KG1 (cell line): ENCODE data around the gene AZIN2.
A peak's percentile ranks its signal among the peaks of the same experiment; 100 is the strongest.
"Not testable (repeated sequence)": the region's sequence is repeated elsewhere in the genome, so short reads cannot be mapped to it uniquely, and the experiment has no call there.

Source experiments
- DNase-seq: peaks from one replicate; lab custom pipeline; 2025; lab: John Stamatoyannopoulos, UW

Gene AZIN2

DNA sequence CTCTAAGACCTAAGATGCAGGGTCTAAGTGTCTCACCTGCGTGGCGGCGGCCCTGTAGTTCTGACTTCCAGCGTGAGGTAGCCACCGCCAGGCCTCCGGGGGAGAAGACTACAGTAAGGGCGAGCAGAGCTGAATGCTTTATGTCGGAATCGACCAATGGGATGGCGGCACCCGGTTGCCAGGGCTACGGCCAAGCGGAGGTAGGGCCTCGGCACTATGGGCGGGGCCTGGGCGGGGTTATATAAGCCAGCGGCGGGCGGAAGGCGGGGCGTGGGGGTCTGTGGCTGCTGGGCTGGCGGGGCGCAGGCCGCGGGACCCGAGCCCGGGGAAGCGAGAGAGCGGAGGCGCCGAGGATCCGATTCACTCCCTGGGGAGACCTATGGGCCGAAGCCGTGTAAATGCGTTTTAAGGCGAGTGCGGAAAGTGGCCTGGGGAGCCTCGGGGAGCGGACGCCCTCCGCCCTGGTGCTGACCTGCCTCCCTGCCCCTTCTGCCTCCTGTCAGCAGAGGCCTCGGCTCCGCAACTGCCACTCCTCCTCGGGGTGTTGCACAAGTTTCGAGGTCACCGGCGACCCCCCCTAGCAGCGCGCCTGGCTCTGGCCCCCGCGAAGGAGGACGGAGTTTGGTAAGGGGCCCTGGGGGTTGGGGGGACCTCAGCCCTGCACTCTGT lies at the start of gene AZIN2:
AZIN2 (plus strand) TSS at position 269 of the 669 bp plus-strand sequence. CDS start 1,097 bp downstream, outside the sequence.
- no peak for DNase-seq

DNA sequence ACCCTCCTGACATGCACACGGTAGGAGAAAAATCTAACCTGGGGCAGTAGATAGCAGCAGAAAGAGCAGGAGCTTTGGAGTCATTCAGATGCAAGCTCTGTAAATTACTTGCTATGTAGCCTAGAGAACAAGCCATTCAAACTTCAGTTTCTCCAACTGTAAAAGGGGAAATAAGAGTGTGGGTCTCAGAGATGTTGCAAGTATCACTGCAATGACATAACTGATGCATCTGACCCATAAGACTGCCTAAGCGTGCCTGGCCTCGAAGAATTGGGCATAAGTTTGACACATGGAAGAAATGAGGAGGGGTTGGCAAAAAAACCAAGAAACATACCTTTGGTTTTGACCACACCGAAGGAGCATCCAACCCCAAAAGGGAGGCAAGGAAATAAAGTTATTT lies 49.4 kb upstream of the AZIN2 start:
- no peak for DNase-seq

DNA sequence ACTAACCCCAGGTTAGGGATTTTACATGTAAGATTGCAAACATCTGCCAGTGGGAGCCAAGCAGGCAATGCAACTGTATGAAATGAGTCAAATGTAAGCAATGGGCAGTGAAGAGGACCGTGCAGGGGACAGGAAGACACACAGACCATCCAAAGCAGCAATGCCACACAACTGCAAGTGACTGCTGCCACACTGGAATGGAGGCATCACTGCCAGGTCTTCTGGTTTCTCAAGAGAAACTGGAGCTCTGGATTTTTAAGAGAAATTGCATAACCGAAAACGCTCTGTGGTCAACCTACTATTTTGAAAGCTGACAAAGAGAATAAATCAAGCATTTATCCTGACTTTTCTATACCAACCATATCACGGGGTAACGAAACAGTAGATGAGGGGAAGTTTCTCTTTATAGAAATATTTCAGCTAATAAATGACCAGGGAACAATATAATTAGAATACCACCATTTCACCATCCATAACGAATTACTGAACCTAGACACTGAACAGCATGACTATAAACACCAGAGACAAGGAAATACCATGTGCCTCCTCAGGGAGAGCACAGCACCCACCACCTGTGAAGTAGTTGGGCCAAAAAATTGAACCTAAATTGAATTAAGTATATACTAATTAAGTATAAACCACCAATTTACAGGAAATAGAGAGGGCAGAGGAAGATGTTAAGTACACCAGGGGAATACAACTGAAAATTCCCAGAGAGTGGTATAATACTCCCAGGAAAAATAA lies 48.7 kb upstream of the AZIN2 start:
- DNase-seq, result no peak

- no peak for DNase-seq
Measured at GRCh38 chr1:33036051-33036525, 44.9 kb upstream of the AZIN2 start.

DNA sequence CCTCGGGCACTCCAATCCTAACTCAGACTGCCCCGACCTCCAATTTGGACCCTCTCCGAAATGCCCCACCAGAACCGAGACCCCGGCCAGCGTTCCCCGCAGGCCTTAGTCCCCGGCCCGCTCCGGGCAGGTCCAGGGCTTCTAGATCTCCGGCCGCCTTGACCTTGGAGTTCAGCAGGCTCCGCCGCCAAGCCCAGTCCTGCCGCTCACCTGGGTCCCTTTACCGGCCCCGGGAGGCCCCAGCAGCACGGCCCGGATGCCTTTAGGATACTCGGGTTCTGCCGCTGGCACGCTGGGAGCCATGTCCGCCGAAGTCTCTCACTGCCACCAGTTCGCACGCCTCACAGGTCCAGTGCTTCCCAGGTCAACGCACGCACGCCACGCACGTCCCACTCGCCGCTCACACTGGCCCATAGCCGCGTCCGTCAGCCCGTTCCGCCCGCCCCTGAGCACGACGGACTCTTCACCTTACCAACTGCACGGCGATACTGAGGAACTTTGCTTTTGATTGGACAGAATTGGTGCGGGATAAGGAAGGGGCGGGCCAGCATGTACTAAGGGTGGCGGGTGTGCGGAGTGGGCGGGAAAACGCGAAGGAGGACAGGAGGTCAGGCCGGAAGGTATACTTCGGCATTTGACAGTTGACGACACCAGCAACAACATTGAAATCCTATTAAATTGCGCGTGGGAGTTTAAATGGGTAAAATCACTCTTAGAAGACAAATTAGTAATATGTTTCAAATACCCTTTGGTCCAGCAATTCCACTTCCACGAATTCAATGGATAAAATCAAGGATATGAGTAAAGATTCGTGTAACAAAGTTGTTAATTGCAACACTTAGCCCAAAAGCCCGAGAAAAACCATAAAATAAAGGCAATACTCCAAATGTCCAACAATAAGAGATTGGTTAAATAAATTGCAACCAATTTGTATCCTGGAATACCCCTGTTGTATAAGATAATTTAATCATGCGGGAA lies 44.1 kb upstream of the AZIN2 start, which contains the start of gene AK2:
AK2 (minus strand) TSS at position 358 of the 978 bp plus-strand sequence; CDS start at position 303, 55 bp downstream.
- DNase-seq, result peak; percentile 94

- DNase-seq, result peak; percentile 41
Measured at GRCh38 chr1:33039840-33040239, 41.1 kb upstream of the AZIN2 start.

- DNase-seq, result no peak
Measured at GRCh38 chr1:33041026-33041425, 39.9 kb upstream of the AZIN2 start.

DNA sequence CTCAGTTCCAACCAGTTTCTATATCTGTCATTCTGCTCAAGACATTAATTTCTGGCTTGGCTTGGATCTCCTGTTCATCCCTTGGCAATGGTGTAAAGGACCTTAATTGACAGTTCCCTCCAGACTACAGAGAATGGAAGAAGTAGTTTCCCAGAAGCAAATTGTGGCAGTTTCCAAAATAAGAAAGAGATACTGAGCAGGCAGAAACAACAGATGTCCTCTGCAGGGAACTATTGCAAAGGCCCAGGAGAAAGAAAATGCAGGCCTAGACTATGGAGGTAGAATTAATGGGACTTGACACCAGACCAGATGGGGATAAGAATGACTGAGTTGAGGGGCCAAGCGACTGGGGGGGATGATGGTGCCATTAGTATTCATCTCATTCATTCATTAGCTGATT lies 38.1 kb upstream of the AZIN2 start:
- DNase-seq, result no peak

GRCh38 chr1:33043267-33044092 lies 37.5 kb upstream of the AZIN2 start:
- DNase-seq, result no peak

DNA sequence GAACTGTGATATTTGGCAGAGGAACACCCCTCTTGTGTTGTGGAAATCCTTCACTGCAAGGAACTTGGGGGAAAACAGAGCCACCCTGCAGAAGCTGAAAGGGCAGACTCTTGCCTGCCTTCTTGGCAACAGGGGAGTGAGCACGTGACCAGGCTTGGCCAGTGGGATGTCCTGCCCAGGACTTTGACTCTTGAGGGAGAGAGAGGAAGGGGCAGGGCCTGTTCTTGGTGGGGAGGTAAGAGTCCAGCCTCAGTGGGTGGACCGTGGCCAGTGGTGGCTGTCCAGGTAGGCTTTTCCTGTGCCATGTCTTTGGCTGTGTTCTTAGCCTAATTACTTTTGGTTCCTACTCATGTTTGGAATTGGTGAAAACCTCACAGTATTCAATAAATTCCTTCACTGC lies 35.7 kb upstream of the AZIN2 start:
- DNase-seq, result no peak

DNA sequence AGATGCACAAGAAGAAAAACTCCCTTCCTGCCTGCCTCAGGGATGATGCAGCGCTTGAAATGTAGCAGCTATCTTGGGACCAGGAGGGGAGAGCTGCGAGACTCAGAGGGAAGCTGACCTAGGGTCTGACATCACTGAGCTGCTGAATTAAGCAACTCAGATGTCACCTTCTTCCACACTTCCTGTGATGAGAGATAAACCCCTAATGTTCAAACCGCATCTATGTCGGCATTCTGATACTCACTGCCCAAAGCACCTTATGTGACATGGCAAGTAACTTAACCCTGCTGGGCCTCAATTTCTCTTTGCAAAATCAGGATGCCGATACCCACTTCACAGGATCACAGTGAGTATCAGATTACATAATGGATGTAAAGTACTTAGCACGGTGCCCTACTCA lies 35.1 kb upstream of the AZIN2 start:
- DNase-seq, result no peak

GRCh38 chr1:33046234-33046633 lies 34.7 kb upstream of the AZIN2 start:
- DNase-seq, result not testable (repeated sequence)

DNA sequence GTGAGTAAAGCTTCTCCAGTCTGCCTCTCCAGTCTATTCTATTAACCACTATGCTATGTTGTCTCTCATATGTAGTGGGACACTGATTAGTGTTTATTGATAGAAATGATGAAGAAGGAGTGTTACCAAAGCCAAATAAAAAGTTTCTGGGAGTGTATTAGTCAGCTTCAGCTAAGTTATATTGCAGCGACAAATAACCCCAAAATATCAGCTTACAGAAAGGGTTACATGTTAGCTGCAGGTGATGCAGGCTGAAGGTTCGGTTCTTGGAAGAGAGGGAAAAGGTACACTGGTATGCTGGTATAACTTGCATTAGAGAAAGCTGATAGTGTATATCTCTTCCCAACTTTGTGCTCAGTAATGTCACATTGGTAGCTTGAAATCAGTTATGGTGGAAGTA lies 33.7 kb upstream of the AZIN2 start:
- DNase-seq, result no peak

- DNase-seq, result no peak
Measured at GRCh38 chr1:33047839-33048305, 33.1 kb upstream of the AZIN2 start.

DNA sequence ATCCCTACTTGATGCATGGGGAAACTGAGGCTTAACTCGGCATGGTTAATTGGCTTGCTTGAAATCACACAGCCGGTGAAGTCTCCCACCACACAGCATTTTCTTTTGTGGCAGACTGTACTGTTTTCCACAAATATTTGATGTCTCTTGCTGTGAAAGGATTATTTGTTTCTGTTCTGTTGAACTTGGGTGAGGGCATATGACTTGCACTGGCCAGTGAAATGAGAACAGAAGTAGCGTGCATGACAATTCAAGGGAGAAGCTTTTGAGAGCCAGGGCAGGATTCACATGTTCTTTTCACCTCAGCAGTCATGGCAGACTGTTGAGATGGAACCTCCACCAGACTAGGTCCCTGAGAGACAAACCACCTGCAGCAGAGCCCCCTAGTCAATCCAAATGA lies 32.5 kb upstream of the AZIN2 start:
- DNase-seq, result no peak

GRCh38 chr1:33049371-33049770 lies 31.6 kb upstream of the AZIN2 start:
- DNase-seq, result no peak

GRCh38 chr1:33050221-33051076 lies 30.5 kb upstream of the AZIN2 start:
- no peak for DNase-seq

GRCh38 chr1:33055210-33056008 lies 25.5 kb upstream of the AZIN2 start:
- peak; percentile 48 for DNase-seq

- DNase-seq, result no peak
Measured at GRCh38 chr1:33056426-33056825, 24.5 kb upstream of the AZIN2 start.
